ENCODE measurements around the gene L3MBTL4.
"Not testable (repeated sequence)": the region's sequence is repeated elsewhere in the genome, so short reads cannot be mapped to it uniquely, and the experiment has no call there.

The L3MBTL4 gene

DNA sequence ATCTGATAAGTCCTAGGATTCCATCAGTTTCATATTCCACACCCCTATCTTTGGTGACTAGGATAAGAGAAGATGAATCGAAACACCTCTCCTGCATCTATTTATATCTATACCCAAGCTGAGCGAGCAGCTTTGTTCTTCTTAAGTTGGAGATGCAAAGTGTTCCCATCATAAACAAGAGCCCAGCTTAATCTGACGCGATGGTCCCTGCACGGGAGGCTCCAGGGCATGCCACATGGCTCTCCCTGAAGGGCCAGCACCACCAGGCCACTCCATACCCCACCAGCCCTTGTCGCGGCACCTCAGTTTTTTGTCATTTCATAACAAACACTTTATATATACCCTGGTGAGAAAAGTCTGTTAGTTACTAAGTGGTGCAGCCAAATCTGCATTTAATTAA is 255.3 kb downstream of the L3MBTL4 start:
- Histone ChIP-seq H3K4me1 (ENCODE audit: control insufficient read depth in 1 of 2, insufficient read depth in 2 of 2, low read length in 2 of 2) (no peaks in the 10 kb centered on the region), H3K9me3 (ENCODE audit: control insufficient read depth in 1 of 2, low read length in 2 of 2) (peaks cover 0 to 7% of the 10 kb centered on the region in 2 donors), H3K36me3 (ENCODE audit: control insufficient read depth in 1 of 2, insufficient read depth in 2 of 2, low read length in 2 of 2) (no peaks in the 10 kb centered on the region), H3K4me3 (ENCODE audit: low read depth in 1 of 2, low read length in 2 of 2) (no peak overlapping the region), H3K27me3 (ENCODE audit: low read depth, low read length) (no peaks in the 10 kb centered on the region), H3K27ac (ENCODE audit: low read length) (no peak overlapping the region)

DNA sequence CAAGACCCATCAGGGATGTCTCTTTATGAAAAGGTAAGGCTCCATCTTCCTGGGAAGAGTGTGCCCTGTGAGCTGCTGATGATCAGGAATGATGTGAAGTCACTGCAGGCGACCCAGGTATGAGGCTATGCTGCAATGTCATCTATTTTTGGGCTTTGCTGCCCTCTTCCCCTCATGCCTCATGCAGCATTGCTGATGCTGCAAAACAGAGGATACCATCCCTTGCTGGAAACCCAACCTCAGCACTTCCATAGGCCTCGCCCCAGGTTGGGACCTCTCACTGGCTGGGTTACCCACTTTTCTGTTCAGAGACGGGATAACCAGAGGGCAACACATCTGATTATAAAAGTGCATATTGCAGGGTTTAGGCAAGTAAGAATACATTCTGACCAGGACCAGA is 255.8 kb downstream of the L3MBTL4 start:
- Histone ChIP-seq H3K27ac (ENCODE audit: low read length) (no peak overlapping the region), H3K9me3 (ENCODE audit: control insufficient read depth in 1 of 2, low read length in 2 of 2) (peaks cover 0 to 7% of the 10 kb centered on the region in 2 donors), H3K36me3 (ENCODE audit: control insufficient read depth in 1 of 2, insufficient read depth in 2 of 2, low read length in 2 of 2) (no peaks in the 10 kb centered on the region), H3K4me3 (ENCODE audit: low read depth in 1 of 2, low read length in 2 of 2) (no peak overlapping the region), H3K4me1 (ENCODE audit: control insufficient read depth in 1 of 2, insufficient read depth in 2 of 2, low read length in 2 of 2) (no peaks in the 10 kb centered on the region), H3K27me3 (ENCODE audit: low read depth, low read length) (no peaks in the 10 kb centered on the region)

DNA sequence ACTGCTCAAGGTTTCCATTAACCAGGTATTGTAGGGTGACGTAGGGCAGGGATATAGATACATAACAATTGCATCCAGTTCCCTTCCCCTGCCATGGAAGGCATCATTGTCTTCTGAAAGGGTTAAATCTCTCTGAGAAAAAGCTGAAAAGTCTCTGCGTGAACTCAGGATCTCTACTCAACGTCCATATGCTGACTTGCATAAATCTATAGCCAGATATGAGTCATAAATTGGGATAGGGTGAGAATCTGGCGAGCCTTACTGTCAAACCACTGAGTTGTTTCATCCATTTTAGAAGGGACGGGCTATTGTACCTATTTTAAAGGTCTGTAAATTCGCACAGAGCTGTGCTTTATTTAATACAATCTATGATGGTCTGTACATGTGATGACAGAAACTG is 258.3 kb downstream of the L3MBTL4 start:
- no peaks in the 10 kb centered on the region for H3K9me3 ChIP-seq (ENCODE audit: control insufficient read depth in 1 of 2, low read length in 2 of 2)
- H3K27me3 ChIP-seq (ENCODE audit: low read depth, low read length) = no peaks in the 10 kb centered on the region
- H3K4me1 ChIP-seq (ENCODE audit: control insufficient read depth in 1 of 2, insufficient read depth in 2 of 2, low read length in 2 of 2) = no peaks in the 10 kb centered on the region
- H3K36me3 ChIP-seq (ENCODE audit: control insufficient read depth in 1 of 2, insufficient read depth in 2 of 2, low read length in 2 of 2) = no peaks in the 10 kb centered on the region
- no peak overlapping the region for H3K4me3 ChIP-seq (ENCODE audit: low read depth in 1 of 2, low read length in 2 of 2)
- H3K27ac ChIP-seq (ENCODE audit: low read length) = no peak overlapping the region

DNA sequence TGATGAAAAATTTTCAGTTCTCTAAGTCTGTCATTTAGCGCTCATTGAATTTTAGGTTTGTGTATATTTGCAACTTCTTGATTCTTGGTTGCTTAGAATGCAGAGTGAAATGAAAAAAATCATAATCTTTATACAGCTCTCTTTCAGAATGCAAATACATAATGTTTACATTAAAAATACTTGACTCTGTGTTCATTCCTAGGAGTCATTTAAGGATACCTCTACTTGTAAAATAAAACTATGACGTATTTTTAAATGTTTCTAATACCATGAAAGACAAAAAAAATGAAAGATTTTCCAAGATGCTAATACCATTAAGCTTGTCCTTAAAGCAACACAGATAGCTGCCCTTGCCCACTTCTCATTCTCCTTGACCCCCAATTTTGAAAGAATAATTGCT is 259.0 kb downstream of the L3MBTL4 start:
- Histone ChIP-seq H3K9me3 (ENCODE audit: control insufficient read depth in 1 of 2, low read length in 2 of 2) (no peaks in the 10 kb centered on the region), H3K27ac (ENCODE audit: low read length) (no peak overlapping the region), H3K4me1 (ENCODE audit: control insufficient read depth in 1 of 2, insufficient read depth in 2 of 2, low read length in 2 of 2) (no peaks in the 10 kb centered on the region), H3K4me3 (ENCODE audit: low read depth in 1 of 2, low read length in 2 of 2) (no peak overlapping the region), H3K36me3 (ENCODE audit: control insufficient read depth in 1 of 2, insufficient read depth in 2 of 2, low read length in 2 of 2) (no peaks in the 10 kb centered on the region), H3K27me3 (ENCODE audit: low read depth, low read length) (no peaks in the 10 kb centered on the region)

DNA sequence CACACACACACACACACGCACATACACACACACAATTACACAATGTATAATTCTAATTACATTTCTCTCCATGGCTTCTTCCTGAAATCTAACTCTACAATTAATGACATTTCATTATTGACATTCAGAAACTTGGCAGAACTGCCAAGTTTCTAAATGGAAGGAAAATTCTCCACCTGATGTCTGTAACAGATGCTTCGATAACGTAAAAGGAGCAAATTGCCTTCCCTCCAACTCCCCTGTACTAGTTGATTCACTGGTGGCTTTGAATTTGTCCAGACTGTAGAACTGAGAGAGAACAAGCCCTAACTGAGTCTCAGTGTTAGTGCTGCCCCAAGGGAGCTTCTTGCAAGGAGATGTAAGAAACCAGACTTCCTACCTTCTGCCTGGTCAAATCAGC is 264.3 kb downstream of the L3MBTL4 start:
- no peak overlapping the region for H3K27ac ChIP-seq (ENCODE audit: low read length)
- H3K27me3 ChIP-seq (ENCODE audit: low read depth, low read length) = no peaks in the 10 kb centered on the region

DNA sequence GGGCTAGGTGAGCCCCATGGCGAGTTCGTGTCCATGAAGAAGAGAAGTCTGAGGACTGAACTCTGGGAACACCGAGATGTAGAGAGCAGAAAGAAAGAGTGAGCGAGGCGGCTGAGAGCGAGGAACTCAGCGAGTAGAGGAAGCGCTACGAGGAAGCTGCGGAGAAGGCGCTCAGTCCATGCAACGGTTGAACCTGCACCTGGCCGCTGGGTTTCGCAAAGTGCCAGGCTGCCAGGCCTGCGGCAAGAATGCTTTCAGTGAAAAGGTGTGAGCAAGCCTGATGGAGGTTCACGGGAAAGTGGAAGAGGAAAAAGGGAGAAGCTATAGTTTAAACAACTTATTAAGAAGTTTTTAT is 268.4 kb downstream of the L3MBTL4 start:
- H3K4me3 ChIP-seq (ENCODE audit: low read depth in 1 of 2, low read length in 2 of 2) = peak overlapping the region in 1 of 2 donors; percentile 39
- no peaks in the 10 kb centered on the region for H3K27me3 ChIP-seq (ENCODE audit: low read depth, low read length)
- H3K4me1 ChIP-seq (ENCODE audit: control insufficient read depth in 1 of 2, insufficient read depth in 2 of 2, low read length in 2 of 2) = peaks cover 0 to 9% of the 10 kb centered on the region in 2 donors
- H3K27ac ChIP-seq (ENCODE audit: low read length) = no peak overlapping the region
- H3K36me3 ChIP-seq (ENCODE audit: control insufficient read depth in 1 of 2, insufficient read depth in 2 of 2, low read length in 2 of 2) = no peaks in the 10 kb centered on the region
- no peaks in the 10 kb centered on the region for H3K9me3 ChIP-seq (ENCODE audit: control insufficient read depth in 1 of 2, low read length in 2 of 2)

More for the DNA sequence above, 264.3 kb downstream of the L3MBTL4 start:
- Histone ChIP-seq H3K36me3 (ENCODE audit: control insufficient read depth in 1 of 2, insufficient read depth in 2 of 2, low read length in 2 of 2) (no peaks in the 10 kb centered on the region), H3K4me1 (ENCODE audit: control insufficient read depth in 1 of 2, insufficient read depth in 2 of 2, low read length in 2 of 2) (peaks cover 0 to 9% of the 10 kb centered on the region in 2 donors), H3K4me3 (ENCODE audit: low read depth in 1 of 2, low read length in 2 of 2) (no peak overlapping the region), H3K9me3 (ENCODE audit: control insufficient read depth in 1 of 2, low read length in 2 of 2) (no peaks in the 10 kb centered on the region)

DNA sequence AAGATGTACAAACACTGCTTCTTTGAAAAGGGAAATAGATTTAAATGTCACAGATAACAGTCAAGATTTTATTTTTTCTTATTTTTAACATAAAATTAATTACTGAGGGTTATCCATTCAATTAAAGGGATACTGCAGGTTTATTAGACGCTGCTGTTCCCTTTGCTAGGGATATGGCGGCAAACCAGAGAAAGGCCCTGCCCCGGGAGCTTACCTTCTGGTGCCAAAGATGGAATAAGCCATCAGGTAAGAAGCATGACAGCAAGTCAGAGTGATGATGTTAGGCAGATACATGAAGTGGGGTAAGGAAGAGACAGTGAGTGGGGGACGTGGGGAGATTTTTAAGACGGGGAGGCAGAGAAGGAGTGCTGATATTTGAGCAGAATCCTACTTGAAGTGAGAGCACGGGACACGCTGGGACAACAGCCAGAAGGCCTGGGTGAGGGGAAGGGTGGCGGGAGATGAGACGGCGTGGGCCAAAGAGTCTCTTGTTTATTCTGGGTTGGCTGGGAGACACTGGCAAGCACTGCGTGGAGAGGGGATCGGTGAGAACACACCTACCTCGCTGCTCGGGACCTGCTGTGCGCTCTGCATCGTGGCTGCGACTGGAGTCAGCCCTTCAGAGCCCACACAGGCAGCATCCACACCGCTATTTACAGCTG is 268.9 kb downstream of the L3MBTL4 start:
- Histone ChIP-seq H3K9me3 (ENCODE audit: control insufficient read depth in 1 of 2, low read length in 2 of 2) (no peaks in the 10 kb centered on the region), H3K4me1 (ENCODE audit: control insufficient read depth in 1 of 2, insufficient read depth in 2 of 2, low read length in 2 of 2) (peaks cover 0 to 9% of the 10 kb centered on the region in 2 donors), H3K36me3 (ENCODE audit: control insufficient read depth in 1 of 2, insufficient read depth in 2 of 2, low read length in 2 of 2) (no peaks in the 10 kb centered on the region), H3K27ac (ENCODE audit: low read length) (no peak overlapping the region), H3K4me3 (ENCODE audit: low read depth in 1 of 2, low read length in 2 of 2) (peak overlapping the region in 1 of 2 donors; percentile 39), H3K27me3 (ENCODE audit: low read depth, low read length) (no peaks in the 10 kb centered on the region)

DNA sequence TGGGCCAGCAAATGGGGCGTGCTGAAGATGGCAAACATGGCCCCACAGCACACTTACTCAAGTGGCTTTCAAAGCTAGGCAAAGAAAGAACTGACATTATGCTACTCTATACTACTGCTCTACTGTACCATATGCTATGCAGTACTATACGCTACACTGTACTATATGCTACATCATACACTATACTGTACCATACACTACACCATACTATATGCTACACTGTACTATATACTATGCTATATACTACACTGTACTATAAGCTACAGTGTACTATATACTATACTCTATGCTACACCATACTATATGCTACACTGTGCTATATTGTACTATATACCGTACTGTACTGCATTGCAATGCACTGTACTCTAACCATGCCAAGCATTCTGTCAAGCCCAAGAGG is 275.7 kb downstream of the L3MBTL4 start:
- Histone ChIP-seq H3K4me3 (ENCODE audit: low read depth in 1 of 2, low read length in 2 of 2) (no peak overlapping the region), H3K27me3 (ENCODE audit: low read depth, low read length) (no peaks in the 10 kb centered on the region), H3K9me3 (ENCODE audit: control insufficient read depth in 1 of 2, low read length in 2 of 2) (no peaks in the 10 kb centered on the region), H3K36me3 (ENCODE audit: control insufficient read depth in 1 of 2, insufficient read depth in 2 of 2, low read length in 2 of 2) (peaks cover 0 to 5% of the 10 kb centered on the region in 2 donors), H3K27ac (ENCODE audit: low read length) (no peak overlapping the region), H3K4me1 (ENCODE audit: control insufficient read depth in 1 of 2, insufficient read depth in 2 of 2, low read length in 2 of 2) (no peaks in the 10 kb centered on the region)

DNA sequence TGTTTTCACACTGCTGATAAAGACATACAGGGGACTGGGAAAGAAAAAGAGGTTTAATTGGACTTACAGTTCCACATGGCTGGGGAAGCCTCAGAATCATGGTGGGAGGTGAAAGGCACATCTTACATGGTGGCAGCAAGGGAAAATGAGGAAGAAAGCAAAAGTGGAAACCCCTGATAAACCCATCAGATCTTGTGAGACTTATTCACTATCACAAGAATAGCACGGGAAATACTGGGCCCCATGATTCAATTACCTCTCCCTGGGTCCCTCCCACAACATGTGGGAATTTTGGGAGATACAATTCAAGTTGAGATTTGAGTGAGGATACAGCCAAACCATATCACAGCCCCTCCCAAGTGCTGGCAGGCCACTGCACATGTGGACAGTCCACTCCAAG is 278.8 kb downstream of the L3MBTL4 start:
- H3K36me3 ChIP-seq (ENCODE audit: control insufficient read depth in 1 of 2, insufficient read depth in 2 of 2, low read length in 2 of 2); H3K4me1 ChIP-seq (ENCODE audit: control insufficient read depth in 1 of 2, insufficient read depth in 2 of 2, low read length in 2 of 2); H3K4me3 ChIP-seq (ENCODE audit: low read depth in 1 of 2, low read length in 2 of 2); H3K9me3 ChIP-seq (ENCODE audit: control insufficient read depth in 1 of 2, low read length in 2 of 2); H3K27me3 ChIP-seq (ENCODE audit: low read depth, low read length); H3K27ac ChIP-seq (ENCODE audit: low read length): not testable (repeated sequence)

DNA sequence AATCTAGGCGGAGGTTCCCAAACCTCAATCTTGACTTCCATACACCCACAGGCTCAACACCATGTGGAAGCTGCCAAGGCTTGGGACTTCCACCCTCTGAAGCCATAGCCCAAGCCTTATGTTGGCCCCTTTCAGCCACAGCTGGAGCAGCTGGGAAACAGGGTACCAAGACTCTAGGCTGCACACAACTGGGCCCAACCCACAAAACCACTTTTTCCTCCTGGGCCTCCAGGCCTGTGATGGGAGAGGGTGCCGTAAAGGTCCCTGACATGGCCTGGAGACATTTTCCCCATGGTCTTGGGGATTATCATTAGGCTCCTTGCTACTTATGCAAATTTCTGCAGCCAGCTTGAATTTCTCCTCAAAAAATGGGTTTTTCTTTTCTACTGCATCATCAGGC is 279.7 kb downstream of the L3MBTL4 start:
- not testable (repeated sequence) for H3K4me3 ChIP-seq (ENCODE audit: low read depth in 1 of 2, low read length in 2 of 2); H3K27me3 ChIP-seq (ENCODE audit: low read depth, low read length); H3K36me3 ChIP-seq (ENCODE audit: control insufficient read depth in 1 of 2, insufficient read depth in 2 of 2, low read length in 2 of 2); H3K4me1 ChIP-seq (ENCODE audit: control insufficient read depth in 1 of 2, insufficient read depth in 2 of 2, low read length in 2 of 2); H3K9me3 ChIP-seq (ENCODE audit: control insufficient read depth in 1 of 2, low read length in 2 of 2); H3K27ac ChIP-seq (ENCODE audit: low read length)

DNA sequence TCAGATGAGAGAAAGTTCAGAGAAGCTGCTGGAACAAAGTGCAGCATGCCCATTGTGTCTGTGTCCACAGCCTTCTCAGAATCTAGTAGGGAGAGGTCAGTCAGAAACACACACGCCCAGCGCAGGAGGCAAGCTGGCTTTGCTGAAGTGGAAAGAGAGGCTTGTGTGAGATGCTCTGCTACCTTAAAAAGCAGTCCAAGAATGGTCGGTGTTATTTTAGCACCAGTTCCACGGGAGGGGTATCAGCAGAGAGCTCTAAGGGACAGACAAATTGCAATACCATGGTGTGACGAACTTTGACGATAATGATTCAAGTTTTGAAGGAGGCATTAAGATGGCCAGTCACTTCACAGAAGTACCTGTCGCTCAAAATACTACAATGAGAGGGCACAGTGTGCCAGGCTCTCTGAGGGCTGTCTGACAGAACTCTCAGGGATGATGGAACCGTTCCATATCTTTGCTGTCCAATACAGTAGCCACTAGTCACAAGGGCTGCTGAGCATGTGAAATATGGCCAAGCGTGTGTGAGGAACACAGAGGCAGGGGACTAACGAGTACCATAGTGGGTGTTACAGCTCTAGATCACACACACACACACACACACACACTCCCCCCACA is 281.9 kb downstream of the L3MBTL4 start:
- Histone ChIP-seq H3K4me3 (ENCODE audit: low read depth in 1 of 2, low read length in 2 of 2) (no peak overlapping the region), H3K27ac (ENCODE audit: low read length) (no peak overlapping the region), H3K36me3 (ENCODE audit: control insufficient read depth in 1 of 2, insufficient read depth in 2 of 2, low read length in 2 of 2) (peaks cover 0 to 5% of the 10 kb centered on the region in 2 donors), H3K9me3 (ENCODE audit: control insufficient read depth in 1 of 2, low read length in 2 of 2) (no peaks in the 10 kb centered on the region), H3K4me1 (ENCODE audit: control insufficient read depth in 1 of 2, insufficient read depth in 2 of 2, low read length in 2 of 2) (no peaks in the 10 kb centered on the region), H3K27me3 (ENCODE audit: low read depth, low read length) (no peaks in the 10 kb centered on the region)

DNA sequence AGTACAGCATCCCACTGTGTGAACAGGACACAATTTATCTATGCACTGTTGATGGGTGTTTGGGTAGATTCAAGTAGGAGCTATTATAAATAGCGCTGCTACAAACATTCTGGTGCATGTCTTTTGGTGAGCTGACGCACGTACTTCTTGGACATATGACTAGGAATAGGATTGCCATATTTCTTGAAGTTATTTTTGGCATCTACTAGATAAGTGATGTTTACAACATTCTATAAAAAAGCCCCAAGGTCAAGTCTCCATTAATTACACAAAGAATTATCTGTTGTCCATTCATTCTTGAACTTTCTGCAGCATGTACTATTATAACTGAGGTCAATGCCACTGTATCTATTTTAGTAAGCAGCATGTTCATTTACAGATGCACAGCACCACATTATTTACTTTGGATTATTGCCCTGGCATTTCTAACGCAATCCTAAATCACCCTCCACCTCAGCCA is 293.9 kb downstream of the L3MBTL4 start:
- Histone ChIP-seq H3K4me3 (ENCODE audit: low read depth in 1 of 2, low read length in 2 of 2) (no peak overlapping the region), H3K27ac (ENCODE audit: low read length) (no peak overlapping the region), H3K27me3 (ENCODE audit: low read depth, low read length) (no peaks in the 10 kb centered on the region)

More for the DNA sequence above, 293.9 kb downstream of the L3MBTL4 start:
- Histone ChIP-seq H3K36me3 (ENCODE audit: control insufficient read depth in 1 of 2, insufficient read depth in 2 of 2, low read length in 2 of 2) (no peaks in the 10 kb centered on the region), H3K4me1 (ENCODE audit: control insufficient read depth in 1 of 2, insufficient read depth in 2 of 2, low read length in 2 of 2) (peaks cover 0 to 5% of the 10 kb centered on the region in 2 donors), H3K9me3 (ENCODE audit: control insufficient read depth in 1 of 2, low read length in 2 of 2) (no peaks in the 10 kb centered on the region)

Data from muscle layer of duodenum (tissue), 2 donors.